ENCODE measurements around the gene TMEM79. TPM values are rescaled to one million over a fixed set of nuclear protein-coding genes. Genes with fewer than 3 reads are reported as not detected.

The TMEM79 gene
- total and polyA plus RNA-seq, 8 donors, result 0.51 to 3.7 (median 1.3) TPM

GRCh38 chr1:156270314-156270713, 13.8 kb upstream of the TMEM79 start:
- 97% methylated on average over 3 of the region's 3 CpGs for WGBS, 2 donors
- no peak for FAIRE-seq

GRCh38 chr1:156276532-156276931, 7.6 kb upstream of the TMEM79 start:
- ATAC-seq (peak in 2 of 4 donors; percentile 13 to 31), DNase-seq (no peak), FAIRE-seq (no peak)
- intact Hi-C loops (cut with DNase I), result no loop called here
- Histone ChIP-seq H3K9me3 (no peaks in the 10 kb centered on the region), H3K27me3 (no peaks in the 10 kb centered on the region), H3K36me3 (peaks cover 2 to 58% (median 31%) of the 10 kb centered on the region in 3 donors), H3K27ac (no peak overlapping the region), H3K4me3 (no peak overlapping the region), H3K4me1 (peaks cover 0 to 8% (median 5%) of the 10 kb centered on the region in 3 donors)
- no peak for TF ChIP-seq CTCF (IDR thresholded peaks at IDR 0.05)

More at GRCh38 chr1:156270314-156270713, 13.8 kb upstream of the TMEM79 start:
- no peak for TF ChIP-seq CTCF (IDR thresholded peaks at IDR 0.05)
- H3K4me3 ChIP-seq, result no peak overlapping the region
- H3K36me3 ChIP-seq, result peaks cover 6 to 76% (median 46%) of the 10 kb centered on the region in 3 donors
- no peak for ATAC-seq
- H3K27me3 ChIP-seq, result no peaks in the 10 kb centered on the region
- no peaks in the 10 kb centered on the region for H3K4me1 ChIP-seq
- no peak for DNase-seq
- intact Hi-C loops (cut with DNase I), result no loop called here
- H3K27ac ChIP-seq, result no peak overlapping the region
- H3K9me3 ChIP-seq, result no peaks in the 10 kb centered on the region

GRCh38 chr1:156276966-156277381, 7.2 kb upstream of the TMEM79 start:
- FAIRE-seq (no peak), ATAC-seq (peak in 2 of 4 donors; percentile 11 to 56)

GRCh38 chr1:156279837-156280236, 4.3 kb upstream of the TMEM79 start:
- H3K36me3 ChIP-seq, result peaks cover 0 to 25% (median 11%) of the 10 kb centered on the region in 3 donors
- ATAC-seq (no peak), DNase-seq (no peak), FAIRE-seq (no peak)
- H3K4me3 ChIP-seq, result no peak overlapping the region
- intact Hi-C loops (cut with DNase I), result no loop called here
- 88 to 93% methylated on average over 3 of the region's 3 CpGs for WGBS, 2 donors
- TF ChIP-seq CTCF (IDR thresholded peaks at IDR 0.05), result no peak
- peaks cover 6 to 16% (median 8%) of the 10 kb centered on the region in 3 donors for H3K4me1 ChIP-seq
- H3K9me3 ChIP-seq, result no peaks in the 10 kb centered on the region
- H3K27me3 ChIP-seq, result no peaks in the 10 kb centered on the region
- no peak overlapping the region for H3K27ac ChIP-seq

More at GRCh38 chr1:156276966-156277381, 7.2 kb upstream of the TMEM79 start:
- Histone ChIP-seq H3K36me3 (peaks cover 2 to 53% (median 28%) of the 10 kb centered on the region in 3 donors), H3K27ac (no peak overlapping the region), H3K9me3 (no peaks in the 10 kb centered on the region), H3K27me3 (no peaks in the 10 kb centered on the region), H3K4me3 (no peak overlapping the region), H3K4me1 (peaks cover 0 to 9% (median 6%) of the 10 kb centered on the region in 3 donors)
- WGBS, 2 donors, result 57 to 71% methylated on average over 6 of the region's 6 CpGs
- intact Hi-C loops (cut with DNase I), result no loop called here
- TF ChIP-seq CTCF (IDR thresholded peaks at IDR 0.05), result no peak
- no peak for DNase-seq

GRCh38 chr1:156281281-156281680, 2.8 kb upstream of the TMEM79 start:
- no peak for TF ChIP-seq CTCF (IDR thresholded peaks at IDR 0.05)
- Histone ChIP-seq H3K27me3 (no peaks in the 10 kb centered on the region), H3K36me3 (peaks cover 0 to 11% (median 11%) of the 10 kb centered on the region in 3 donors), H3K4me3 (peak overlapping the region in 2 of 4 donors; percentile 85 to 95), H3K4me1 (peaks cover 6 to 16% (median 8%) of the 10 kb centered on the region in 3 donors), H3K9me3 (no peaks in the 10 kb centered on the region), H3K27ac (no peak overlapping the region)
- intact Hi-C loops (cut with DNase I), result no loop called here
- WGBS, 2 donors, result 15 to 17% methylated on average over 8 of the region's 8 CpGs
- no peak for FAIRE-seq
- ATAC-seq, result no peak
- no peak for DNase-seq

Data from pancreas (tissue), 10 donors.